ENCODE results near the gene BRD4. TPM values are rescaled to one million over a fixed set of nuclear protein-coding genes. Genes with fewer than 3 reads are reported as not detected.

The BRD4 gene
- total RNA-seq, 4 donors from 2014 or later, result 54.8 to 111 (median 68.3) TPM

GRCh38 chr19:15298847-15299567 lies 33.3 kb downstream of the BRD4 start:
- H3K36me3 ChIP-seq, result no peaks in the 10 kb centered on the region
- H3K27me3 ChIP-seq, result no peaks in the 10 kb centered on the region
- H3K9me3 ChIP-seq, result no peaks in the 10 kb centered on the region
- no peak for DNase-seq (ENCODE audit: low spot score in 2 of 2)
- TF ChIP-seq POLR2A (IDR thresholded peaks at IDR 0.05) (no peak), EP300 (IDR thresholded peaks at IDR 0.05) (no peak), POLR2AphosphoS5 (IDR thresholded peaks at IDR 0.05) (no peak)
- TF ChIP-seq, protein P1, sequence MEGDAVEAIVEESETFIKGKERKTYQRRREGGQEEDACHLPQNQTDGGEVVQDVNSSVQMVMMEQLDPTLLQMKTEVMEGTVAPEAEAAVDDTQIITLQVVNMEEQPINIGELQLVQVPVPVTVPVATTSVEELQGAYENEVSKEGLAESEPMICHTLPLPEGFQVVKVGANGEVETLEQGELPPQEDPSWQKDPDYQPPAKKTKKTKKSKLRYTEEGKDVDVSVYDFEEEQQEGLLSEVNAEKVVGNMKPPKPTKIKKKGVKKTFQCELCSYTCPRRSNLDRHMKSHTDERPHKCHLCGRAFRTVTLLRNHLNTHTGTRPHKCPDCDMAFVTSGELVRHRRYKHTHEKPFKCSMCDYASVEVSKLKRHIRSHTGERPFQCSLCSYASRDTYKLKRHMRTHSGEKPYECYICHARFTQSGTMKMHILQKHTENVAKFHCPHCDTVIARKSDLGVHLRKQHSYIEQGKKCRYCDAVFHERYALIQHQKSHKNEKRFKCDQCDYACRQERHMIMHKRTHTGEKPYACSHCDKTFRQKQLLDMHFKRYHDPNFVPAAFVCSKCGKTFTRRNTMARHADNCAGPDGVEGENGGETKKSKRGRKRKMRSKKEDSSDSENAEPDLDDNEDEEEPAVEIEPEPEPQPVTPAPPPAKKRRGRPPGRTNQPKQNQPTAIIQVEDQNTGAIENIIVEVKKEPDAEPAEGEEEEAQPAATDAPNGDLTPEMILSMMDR (IDR thresholded peaks at IDR 0.05), result no peak
- no peak overlapping the region for H3K4me3 ChIP-seq
- H3K27ac ChIP-seq, result peak overlapping the region; percentile 58
- 72% methylated on average over 5 of the region's 7 CpGs for WGBS
- H3K4me1 ChIP-seq, result peaks cover 91% of the 10 kb centered on the region

- peaks cover 92% of the 10 kb centered on the region for H3K4me1 ChIP-seq
- DNase-seq (ENCODE audit: low spot score in 2 of 2), result no peak
- 47% methylated on average over 10 of the region's 10 CpGs for WGBS
Observed at GRCh38 chr19:15297416-15298224, 34.7 kb downstream of the BRD4 start.

GRCh38 chr19:15296841-15297415 lies 35.4 kb downstream of the BRD4 start:
- peaks cover 92% of the 10 kb centered on the region for H3K4me1 ChIP-seq
- H3K36me3 ChIP-seq, result no peaks in the 10 kb centered on the region
- DNase-seq (ENCODE audit: low spot score in 2 of 2), result no peak
- no peaks in the 10 kb centered on the region for H3K27me3 ChIP-seq
- H3K9me3 ChIP-seq, result no peaks in the 10 kb centered on the region
- TF ChIP-seq, protein P1 (IDR thresholded peaks at IDR 0.05), result no peak
- TF ChIP-seq EP300 (IDR thresholded peaks at IDR 0.05), result no peak
- no peak for TF ChIP-seq POLR2A (IDR thresholded peaks at IDR 0.05)
- TF ChIP-seq POLR2AphosphoS5 (IDR thresholded peaks at IDR 0.05), result no peak
- H3K27ac ChIP-seq, result peak overlapping the region; percentile 54
- H3K4me3 ChIP-seq, result no peak overlapping the region
- 44% methylated on average over 7 of the region's 7 CpGs for whole genome bisulfite sequencing

More at GRCh38 chr19:15297416-15298224, 34.7 kb downstream of the BRD4 start:
- Histone ChIP-seq H3K27me3 (no peaks in the 10 kb centered on the region), H3K4me3 (no peak overlapping the region), H3K27ac (peak overlapping the region; percentile 54), H3K36me3 (no peaks in the 10 kb centered on the region), H3K9me3 (no peaks in the 10 kb centered on the region)
- TF ChIP-seq, protein P1 (IDR thresholded peaks at IDR 0.05), result no peak
- TF ChIP-seq POLR2AphosphoS5 (IDR thresholded peaks at IDR 0.05) (no peak), EP300 (IDR thresholded peaks at IDR 0.05) (no peak), POLR2A (IDR thresholded peaks at IDR 0.05) (no peak)

DNA sequence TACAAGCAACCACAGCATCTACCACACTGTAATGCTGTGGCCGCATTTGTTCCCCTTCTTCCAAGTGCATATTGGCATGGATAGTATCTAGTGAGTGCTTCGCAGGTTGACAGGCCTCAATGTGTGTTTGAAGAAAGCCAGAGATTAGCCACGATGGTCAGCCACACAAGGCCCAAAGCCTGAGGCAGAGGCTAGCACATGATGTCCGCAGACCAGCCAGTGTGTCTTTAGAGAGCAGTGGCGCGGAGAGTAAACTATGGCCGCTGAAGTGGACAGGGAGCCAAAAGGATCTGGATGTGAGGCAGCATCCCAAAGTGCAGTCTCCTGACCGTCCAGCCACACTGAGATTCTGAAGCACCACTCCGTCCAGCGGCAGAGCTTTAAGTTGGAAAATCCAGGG lies 36.0 kb downstream of the BRD4 start:
- 88% methylated on average over 10 of the region's 10 CpGs for WGBS
- H3K4me1 ChIP-seq, result peaks cover 96% of the 10 kb centered on the region

GRCh38 chr19:15294561-15294990 lies 37.8 kb downstream of the BRD4 start:
- Histone ChIP-seq H3K27ac (peak overlapping the region; percentile 54), H3K4me1 (peaks cover 96% of the 10 kb centered on the region), H3K4me3 (no peak overlapping the region), H3K36me3 (no peaks in the 10 kb centered on the region), H3K27me3 (no peaks in the 10 kb centered on the region), H3K9me3 (no peaks in the 10 kb centered on the region)
- 29% methylated on average over 5 of the region's 5 CpGs for WGBS
- DNase-seq (ENCODE audit: low spot score in 2 of 2), result no peak
- no peak for TF ChIP-seq POLR2AphosphoS5 (IDR thresholded peaks at IDR 0.05)

More for the DNA sequence above, 36.0 kb downstream of the BRD4 start:
- H3K4me3 ChIP-seq, result no peak overlapping the region
- no peak overlapping the region for H3K27ac ChIP-seq
- H3K27me3 ChIP-seq, result no peaks in the 10 kb centered on the region
- no peaks in the 10 kb centered on the region for H3K9me3 ChIP-seq
- H3K36me3 ChIP-seq, result no peaks in the 10 kb centered on the region
- DNase-seq (ENCODE audit: low spot score in 2 of 2), result no peak
- TF ChIP-seq EP300 (IDR thresholded peaks at IDR 0.05), result no peak
- TF ChIP-seq POLR2AphosphoS5 (IDR thresholded peaks at IDR 0.05), result no peak
- TF ChIP-seq POLR2A (IDR thresholded peaks at IDR 0.05), result no peak

Measured in suprapubic skin (tissue), 4 donors.